GM12878 (cell line): ENCODE data around the gene FTCDNL1. TPM values are rescaled to one million over a fixed set of nuclear protein-coding genes. Genes with fewer than 3 reads are reported as not detected.

Source experiments
- ATAC-seq: fragments of 200-7000 bp; cut with Tn5 transposase; 3 replicates; pipeline ENCODE4 v1.9.1; 2020; ENCODE audit warnings: mild to moderate bottlenecking, moderate library complexity
- BruUV-seq: library from RNA; stranded (reverse); fragments of 400-500 nt; replicated peaks from 2 replicates; lab custom pipeline; 2021; lab: Mats Ljungman, UMichigan
- CTCF ChIA-PET: fragments of 300-600 bp; sonication (Branson Sonifier 250); formaldehyde crosslinking; extraction: SDS; loops from one replicate; lab custom pipeline; 2021; ENCODE audit warnings: inconsistent platforms; lab: Yijun Ruan, JAX
- POLR2A ChIA-PET: fragments of 350-600 bp; formaldehyde crosslinking; extraction: SDS; loops from one replicate; lab custom pipeline; 2021; ENCODE audit warnings: inconsistent platforms; lab: Charles Lee
- RAD21 ChIA-PET: fragments of 300-600 bp; sonication (Branson Sonifier 250); formaldehyde crosslinking; loops from one replicate; lab custom pipeline; 2023; ENCODE audit warnings: antibody characterized with exemption; ENCODE audit not compliant: unreplicated experiment; lab: Charles Lee
- SMC1A ChIA-PET: fragments of 300-600 bp; sonication (Branson Sonifier 250); formaldehyde crosslinking; loops from one replicate; lab custom pipeline; 2023; ENCODE audit not compliant: unreplicated experiment, uncharacterized antibody; lab: Charles Lee
- DNase-seq: peaks from one replicate; pipeline ENCODE4 v3.0.0-alpha.2; 2011; ENCODE audit warnings: low read depth, low spot score
- FAIRE-seq: peaks from 3 replicates; lab custom pipeline; 2011; peaks lifted over from hg19 to GRCh38; lab: Jason Lieb, UNC
- H2AFZ ChIP-seq: 2 replicates; pipeline ENCODE4 v1.6.0; 2011; ENCODE audit warnings: low read depth, low read length, control low read depth; ENCODE audit not compliant: control insufficient read depth
- H3K27ac ChIP-seq: 2 replicates; pipeline ENCODE4 v1.5.1; 2011; ENCODE audit warnings: control low read depth; ENCODE audit not compliant: control insufficient read depth, insufficient read depth
- H3K27me3 ChIP-seq, 2 experiments: replicated peaks in 1 of 2; 2 replicates each; pipeline versions ENCODE4 v1.6.0 to v1.6.1; 2011; ENCODE audit warnings: low read length in 1 of 2; ENCODE audit not compliant: control insufficient read depth in 2 of 2, insufficient read depth in 2 of 2
- H3K36me3 ChIP-seq, 2 experiments: 2 replicates each; pipeline ENCODE4 v1.5.1; 2011; ENCODE audit warnings: low read length in 1 of 2; ENCODE audit not compliant: control insufficient read depth in 2 of 2, insufficient read depth in 2 of 2
- H3K4me1 ChIP-seq: 2 replicates; pipeline ENCODE4 v1.6.1; 2011; ENCODE audit warnings: mild to moderate bottlenecking, low read length, moderate library complexity, mixed read lengths; ENCODE audit not compliant: control insufficient read depth, insufficient read depth
- H3K4me2 ChIP-seq: 2 replicates; pipeline ENCODE4 v1.6.0; 2011; ENCODE audit warnings: control low read depth; ENCODE audit not compliant: control insufficient read depth, insufficient read depth
- H3K4me3 ChIP-seq: fragments of 200-600 bp; sonication (generic); 2 replicates; pipeline ENCODE4 v1.5.1; 2016
- H3K79me2 ChIP-seq: 2 replicates; pipeline ENCODE4 v1.6.0; 2011; ENCODE audit warnings: low read length; ENCODE audit not compliant: control insufficient read depth, insufficient read depth
- H3K9ac ChIP-seq: 2 replicates; pipeline ENCODE4 v1.8.0; 2011; ENCODE audit warnings: low read length, control low read depth, mixed read lengths; ENCODE audit not compliant: control insufficient read depth, insufficient read depth
- H3K9me3 ChIP-seq: replicated peaks from 3 replicates; pipeline ENCODE4 v1.5.1; 2011; ENCODE audit warnings: mild to moderate bottlenecking, low read length; ENCODE audit not compliant: control insufficient read depth, insufficient read depth
- H4K20me1 ChIP-seq: 2 replicates; pipeline ENCODE4 v1.6.0; 2011; ENCODE audit not compliant: control insufficient read depth, insufficient read depth
- BHLHE40 ChIP-seq, 2 experiments: fragments of 450-650 bp in 1 of 2; IDR thresholded peaks; 2 replicates each; pipeline ENCODE4 v1.6.1; 2011 to 2017; ENCODE audit warnings: low read depth in 2 of 2, borderline replicate concordance in 1 of 2, improper control_type of control experiment in 1 of 2, low read length in 1 of 2, mild to moderate bottlenecking in 1 of 2
- ETV6 ChIP-seq, 2 experiments: fragments of 450-650 bp in 1 of 2; IDR thresholded peaks in 1 of 2; conservative IDR thresholded peaks in 1 of 2; 2 replicates each; pipeline ENCODE4 v1.6.1; 2014; ENCODE audit warnings: antibody characterized with exemption in 1 of 2, borderline replicate concordance in 1 of 2, low read depth in 1 of 2, mild to moderate bottlenecking in 1 of 2, moderate library complexity in 1 of 2
- FOXM1 ChIP-seq: IDR thresholded peaks from 2 replicates; pipeline ENCODE4 v1.6.1; 2012; ENCODE audit warnings: low read depth, mild to moderate bottlenecking, inconsistent platforms, low read length, moderate library complexity
- IKZF1 ChIP-seq: fragments of 450-650 bp; conservative IDR thresholded peaks from 2 replicates; pipeline ENCODE4 v1.6.1; 2017; ENCODE audit warnings: antibody characterized with exemption, mild to moderate bottlenecking
- JUNB ChIP-seq: IDR thresholded peaks from 2 replicates; pipeline ENCODE4 v1.6.1; 2016; ENCODE audit warnings: antibody characterized with exemption, mild to moderate bottlenecking
- PBX3 ChIP-seq: IDR thresholded peaks from 2 replicates; pipeline ENCODE4 v1.6.1; 2011; ENCODE audit warnings: mild to moderate bottlenecking, low read depth, low read length, moderate library complexity; ENCODE audit not compliant: insufficient replicate concordance
- PRDM15 ChIP-seq: fragments of 450-650 bp; formaldehyde crosslinking; IDR thresholded peaks from 2 replicates; pipeline ENCODE4 v1.4.0; 2020; ENCODE audit warnings: mild to moderate bottlenecking, moderate library complexity
- SREBF2 ChIP-seq: IDR thresholded peaks from 2 replicates; pipeline ENCODE4 v1.6.1; 2012; ENCODE audit warnings: mild to moderate bottlenecking, low read length
- WGBS: methylation state at CpG from one replicate; pipeline ENCODE4 v1.1.6; 2016; ENCODE audit warnings: low lambda C conversion rate; ENCODE audit not compliant: insufficient replicate concordance, insufficient coverage; ENCODE audit errors: missing lambda C conversion rate; 5-methylcytosine and 5-hydroxymethylcytosine counted together
- in situ Hi-C: fragments of 300-500 bp; cut with MboI; formaldehyde crosslinking; loops from 9 replicates; pipeline ENCODE4 v1.14.3; 2018; ENCODE audit warnings: mixed read lengths
- intact Hi-C: fragments of 100-400 bp; cut with micrococcal nuclease; formaldehyde crosslinking; loops from one replicate; pipeline ENCODE4 v1.14.2; 2022; ENCODE audit not compliant: unreplicated experiment
- polyA plus RNA-seq, 11 experiments: library from polyadenylated mRNA; depleted of rRNA in 4 of 11; unstranded in 6 of 11; stranded (reverse) in 5 of 11; fragments of >200 nt; fragmentation: Nextera tagmentation in 4 of 11; fragmentation: Illumina TruSeq in 1 of 11; extraction: Ambion mirVana in 4 of 11; extraction: Trizol in 1 of 11; gene quantifications; 1 replicate in 1 of 11; 2 replicates in 10 of 11; pipeline versions ENCODE4 v1.2.1 to v1.2.3, GENCODE V29; 2011 to 2016; ENCODE audit warnings: inconsistent platforms in 2 of 11, missing spikeins in 2 of 11, low read depth in 1 of 11
- total RNA-seq, 4 experiments: library from RNA; depleted of rRNA in 3 of 4; stranded (reverse); fragments of >200 nt in 3 of 4; fragmentation: Illumina TruSeq in 1 of 4; extraction: Trizol in 1 of 4; gene quantifications; 2 replicates each; pipeline versions ENCODE4 v1.2.1 to v1.2.3, GENCODE V29; 2013 to 2021

The FTCDNL1 gene
- total and polyA plus RNA-seq, 10 of the 15 experiments (the other 5 are each of a cell fraction or from before 2014, with no cell fraction given), result 0.15 to 3.9 (median 2.0) TPM

DNA sequence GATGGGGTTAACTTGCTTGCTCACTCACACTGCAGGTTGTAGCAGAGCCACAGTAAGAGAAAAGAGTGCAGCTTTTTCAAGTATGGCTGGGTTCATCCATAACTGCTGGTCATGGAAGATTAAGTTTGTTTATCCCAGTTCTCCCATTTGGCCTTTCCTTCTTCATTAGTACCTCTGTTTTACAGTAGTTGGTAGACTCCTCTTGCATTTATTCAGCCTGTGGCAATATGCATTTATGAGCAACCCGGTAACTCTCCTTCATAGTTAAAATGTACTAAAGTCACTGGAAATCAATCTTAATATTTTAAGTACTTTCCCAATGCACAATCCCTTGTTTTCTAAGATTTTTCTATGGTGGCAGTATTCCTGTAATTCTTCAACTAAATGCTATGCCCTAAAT is 14.0 kb downstream of the FTCDNL1 start (continued):
- TF ChIP-seq PBX3 (no peak), PRDM15 (CRISPR knock-in tag) (no peak), BHLHE40 (IDR thresholded peaks at IDR 0.05; ENCODE audit: borderline replicate concordance in 1 of 2, low read depth in 2 of 2, low read length in 1 of 2) (no peak), SREBF2 (no peak)

GRCh38 chr2:199833525-199833924 is 17.5 kb downstream of the FTCDNL1 start:
- SMC1A ChIA-PET, result interaction anchor here (1.4 kb wide), 1 partner anchor 14 kb away, joined by 3 read pairs; no protein-coding TSS in a partner anchor
- no peaks in the 10 kb centered on the region for H4K20me1 ChIP-seq
- no peaks in the 10 kb centered on the region for H3K9me3 ChIP-seq
- in situ Hi-C loops, result no loop called here
- no peaks in the 10 kb centered on the region for H3K4me1 ChIP-seq
- ATAC-seq, result no peak
- intact Hi-C loops, result no loop called here
- WGBS, result 14% methylated on average over 1 of the region's 1 CpG
- DNase-seq, result no peak
- no peak overlapping the region for H2AFZ ChIP-seq
- FAIRE-seq, result no peak
- CTCF ChIA-PET, result no interaction called here
- no peak overlapping the region for H3K27ac ChIP-seq
- BruUV-seq, result no TSS peak
- no peak overlapping the region for H3K9ac ChIP-seq
- no peak overlapping the region for H3K4me3 ChIP-seq
- no peaks in the 10 kb centered on the region for H3K36me3 ChIP-seq
- POLR2A ChIA-PET, result no interaction called here
- H3K79me2 ChIP-seq, result no peaks in the 10 kb centered on the region
- H3K4me2 ChIP-seq, result no peak overlapping the region
- H3K27me3 ChIP-seq, result no peaks in the 10 kb centered on the region
- RAD21 ChIA-PET, result no interaction called here
- TF ChIP-seq IKZF1, result no peak
- no peak for TF ChIP-seq FOXM1
- TF ChIP-seq JUNB, result no peak
- TF ChIP-seq ETV6 (conservative IDR thresholded peaks at IDR 0.05 in 1 of 2, IDR thresholded peaks at IDR 0.05 in 1 of 2; ENCODE audit: borderline replicate concordance in 1 of 2, low read depth in 1 of 2), result no peak
- TF ChIP-seq PRDM15 (CRISPR knock-in tag), result no peak
